NOMO-1 treated with DMSO at 0.1 percent for 48 hours (cell line): ENCODE measurements around the gene CYP1A1.
"Not testable (repeated sequence)": the region's sequence is repeated elsewhere in the genome, so short reads cannot be mapped to it uniquely, and the experiment has no call there.

Experiments used
- DNase-seq: peaks from one replicate; lab custom pipeline; 2025; ENCODE audit not compliant: unreplicated experiment; lab: John Stamatoyannopoulos, UW

Gene CYP1A1

DNA sequence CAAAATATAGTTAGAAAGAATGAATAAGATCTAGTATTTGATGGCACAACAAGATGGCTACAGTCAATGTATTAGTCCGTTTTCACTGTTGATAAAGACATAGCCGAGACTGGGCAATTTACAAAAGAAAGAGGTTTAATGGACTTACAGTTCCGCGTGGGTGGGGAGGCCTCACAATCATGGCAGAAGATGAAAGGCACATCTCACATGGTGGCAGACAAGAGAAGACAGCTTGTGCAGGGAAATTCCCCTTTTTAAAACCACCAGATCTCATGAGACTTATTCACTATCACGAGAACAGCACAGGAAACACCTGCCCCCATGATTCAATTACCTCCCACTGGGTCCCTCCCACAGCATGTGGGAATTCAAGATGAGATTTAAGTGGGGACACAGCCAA is 12.9 kb upstream of the CYP1A1 start:
- DNase-seq = not testable (repeated sequence)

DNA sequence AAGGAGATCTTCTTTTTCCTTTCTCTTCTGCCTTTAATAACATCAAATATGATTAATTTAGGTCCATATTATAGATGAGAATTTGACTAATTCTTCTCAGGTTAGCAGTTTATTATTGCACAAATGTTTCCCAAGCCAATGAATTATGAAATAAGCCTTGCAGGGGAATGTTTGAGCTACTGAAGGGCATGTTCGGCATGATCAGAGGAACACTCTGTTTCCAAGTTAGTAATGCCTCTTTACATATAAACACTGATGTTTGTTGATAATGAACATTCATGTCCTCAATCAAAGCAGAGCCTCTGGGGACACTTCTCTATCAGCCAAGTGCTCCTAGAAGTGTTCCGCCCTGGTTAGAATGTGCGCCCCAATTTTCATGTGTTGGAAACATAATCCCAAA is 10.0 kb upstream of the CYP1A1 start:
- DNase-seq = no peak

DNA sequence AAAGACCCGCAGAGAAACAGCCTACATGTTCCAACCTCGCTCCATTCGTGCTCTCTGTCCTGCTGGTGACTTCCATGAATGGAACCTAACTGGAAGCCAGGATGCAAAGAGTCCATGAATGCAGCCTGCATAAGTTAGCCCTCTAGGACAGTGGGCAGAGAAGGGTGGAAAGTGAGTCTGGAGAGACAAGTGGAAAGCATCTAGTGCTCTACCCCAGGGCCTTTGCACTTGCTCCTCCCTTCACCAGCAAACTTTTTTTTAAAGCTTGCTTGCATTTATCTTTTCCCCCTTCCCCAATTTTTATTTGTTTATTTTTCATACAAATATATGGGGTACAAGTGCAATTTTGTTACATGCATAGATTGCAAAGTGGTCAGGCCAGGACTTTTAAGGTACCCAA is 7.9 kb upstream of the CYP1A1 start:
- DNase-seq = no peak

DNA sequence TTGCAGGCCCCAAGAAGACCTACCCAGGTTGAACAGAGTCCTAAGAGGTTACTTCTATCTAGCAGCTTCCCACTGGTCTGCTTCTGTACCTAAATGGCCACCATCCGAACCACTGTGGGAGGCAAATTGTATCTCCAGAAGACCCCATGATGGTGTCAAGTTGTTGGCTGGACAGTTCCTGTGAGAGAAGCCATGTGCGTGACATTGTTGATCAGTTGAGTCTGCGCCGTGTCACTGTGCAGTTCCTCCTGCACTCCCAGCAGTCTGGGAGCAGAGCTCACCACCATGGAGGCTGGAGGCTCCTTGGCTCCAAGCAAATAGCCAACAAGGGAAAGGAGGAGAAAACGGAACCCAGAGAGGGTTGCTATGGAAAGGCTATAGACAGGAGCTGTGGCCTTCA is 7.5 kb upstream of the CYP1A1 start:
- no peak for DNase-seq

DNA sequence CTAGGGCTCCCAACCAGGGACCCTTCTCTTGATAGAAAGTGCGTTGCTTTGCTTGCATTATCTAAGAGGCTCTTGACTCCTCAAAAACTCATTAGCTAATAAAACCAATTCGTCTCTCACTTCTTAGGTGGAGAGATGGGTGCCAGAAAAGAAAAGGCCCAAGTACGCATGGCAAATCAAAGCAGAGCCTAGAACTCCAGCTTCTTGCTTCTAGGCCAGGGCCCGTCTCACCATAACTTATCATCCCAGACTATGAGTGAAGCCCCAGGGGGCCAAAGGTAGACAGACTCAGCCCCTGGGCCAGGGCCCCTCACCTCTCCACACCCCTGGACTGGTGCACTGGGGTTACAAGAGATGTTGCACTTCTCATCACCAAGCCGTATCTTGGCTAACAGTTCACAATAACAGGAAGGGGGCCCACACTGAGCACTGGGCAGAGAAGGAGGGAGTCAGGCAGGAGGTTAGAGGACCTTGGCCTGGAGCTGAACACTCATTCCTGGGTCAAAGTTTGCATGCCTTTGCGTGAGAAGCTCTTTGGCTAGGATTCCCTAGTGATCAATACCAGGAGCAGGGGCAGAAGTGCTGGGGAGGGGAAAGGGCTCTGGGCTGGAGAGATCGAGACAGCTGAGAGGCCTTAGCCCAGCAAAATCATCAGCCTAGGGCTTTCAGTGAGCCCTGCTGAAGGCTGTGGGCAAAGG is 5.4 kb upstream of the CYP1A1 start:
- DNase-seq = no peak

DNA sequence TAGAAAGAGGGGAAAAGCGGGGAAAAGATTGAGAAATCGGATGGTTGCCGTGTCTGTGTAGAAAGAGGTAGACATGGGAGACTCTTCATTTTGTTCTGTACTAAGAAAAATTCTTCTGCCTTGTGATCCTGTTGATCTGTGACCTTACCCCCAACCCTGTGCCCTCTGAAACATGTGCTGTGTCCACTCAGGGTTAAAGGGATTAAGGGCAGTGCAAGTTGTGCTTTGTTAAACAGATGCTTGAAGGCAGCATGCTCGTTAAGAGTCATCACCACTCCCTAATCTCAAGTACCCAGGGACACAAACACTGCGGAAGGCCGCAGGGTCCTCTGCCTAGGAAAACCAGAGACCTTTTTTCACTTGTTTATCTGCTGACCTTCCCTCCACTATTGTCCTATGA is 4.0 kb upstream of the CYP1A1 start:
- DNase-seq = not testable (repeated sequence)

DNA sequence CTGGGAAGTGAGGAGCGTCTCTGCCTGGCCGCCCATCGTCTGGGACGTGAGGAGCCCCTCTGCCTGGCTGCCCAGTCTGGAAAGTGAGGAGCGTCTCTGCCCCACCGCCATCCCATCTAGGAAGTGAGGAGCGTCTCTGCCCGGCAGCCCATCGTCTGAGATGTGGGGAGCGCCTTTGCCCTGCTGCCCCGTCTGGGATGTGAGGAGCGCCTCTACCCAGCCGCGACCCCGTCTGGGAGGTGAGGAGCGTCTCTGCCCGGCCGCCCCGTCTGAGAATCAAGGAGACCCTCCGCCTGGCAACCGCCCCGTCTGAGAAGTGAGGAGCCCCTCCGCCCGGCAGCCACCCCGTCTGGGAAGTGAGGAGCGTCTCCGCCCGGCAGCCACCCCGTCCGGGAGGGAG is 3.4 kb upstream of the CYP1A1 start:
- DNase-seq = not testable (repeated sequence)

DNA sequence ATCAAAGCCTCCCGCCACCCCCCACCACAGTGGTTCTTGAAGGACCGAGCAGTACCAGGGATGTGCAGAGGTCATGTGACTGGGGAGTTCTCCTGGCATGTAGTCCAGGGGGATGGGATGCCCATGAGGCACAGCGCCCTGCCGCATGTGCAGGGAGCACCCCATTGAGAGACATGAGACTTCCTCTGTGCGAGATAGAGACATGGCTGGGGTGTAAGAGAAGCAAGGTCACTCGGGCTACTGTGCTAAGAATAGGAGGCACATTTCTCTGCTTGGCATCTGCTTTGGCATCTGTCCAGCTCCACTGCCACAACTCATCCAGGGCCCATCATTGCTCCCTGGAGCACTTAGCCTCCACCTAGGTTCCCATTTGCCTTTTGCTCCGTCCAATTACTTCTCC is 2.4 kb upstream of the CYP1A1 start:
- DNase-seq = no peak

DNA sequence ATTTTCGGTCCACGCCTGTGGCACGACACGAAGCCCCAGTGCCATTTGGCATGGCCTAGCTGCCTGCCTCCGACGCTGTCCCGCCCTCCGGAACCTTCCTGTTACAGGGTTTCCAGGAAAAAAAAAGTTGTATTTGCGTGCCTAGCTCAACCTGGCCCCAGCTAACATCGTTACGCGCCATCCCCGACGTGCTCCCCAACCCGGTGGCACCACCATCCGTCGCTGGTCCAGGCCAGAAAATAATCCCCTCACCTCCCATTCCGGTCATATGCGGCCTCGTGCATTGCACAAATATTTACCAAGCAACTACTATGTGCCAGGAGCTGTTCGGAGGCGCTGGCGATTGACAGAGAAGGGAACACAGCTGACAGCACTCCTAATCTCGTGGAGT is 1.4 kb upstream of the CYP1A1 start:
- no peak for DNase-seq

DNA sequence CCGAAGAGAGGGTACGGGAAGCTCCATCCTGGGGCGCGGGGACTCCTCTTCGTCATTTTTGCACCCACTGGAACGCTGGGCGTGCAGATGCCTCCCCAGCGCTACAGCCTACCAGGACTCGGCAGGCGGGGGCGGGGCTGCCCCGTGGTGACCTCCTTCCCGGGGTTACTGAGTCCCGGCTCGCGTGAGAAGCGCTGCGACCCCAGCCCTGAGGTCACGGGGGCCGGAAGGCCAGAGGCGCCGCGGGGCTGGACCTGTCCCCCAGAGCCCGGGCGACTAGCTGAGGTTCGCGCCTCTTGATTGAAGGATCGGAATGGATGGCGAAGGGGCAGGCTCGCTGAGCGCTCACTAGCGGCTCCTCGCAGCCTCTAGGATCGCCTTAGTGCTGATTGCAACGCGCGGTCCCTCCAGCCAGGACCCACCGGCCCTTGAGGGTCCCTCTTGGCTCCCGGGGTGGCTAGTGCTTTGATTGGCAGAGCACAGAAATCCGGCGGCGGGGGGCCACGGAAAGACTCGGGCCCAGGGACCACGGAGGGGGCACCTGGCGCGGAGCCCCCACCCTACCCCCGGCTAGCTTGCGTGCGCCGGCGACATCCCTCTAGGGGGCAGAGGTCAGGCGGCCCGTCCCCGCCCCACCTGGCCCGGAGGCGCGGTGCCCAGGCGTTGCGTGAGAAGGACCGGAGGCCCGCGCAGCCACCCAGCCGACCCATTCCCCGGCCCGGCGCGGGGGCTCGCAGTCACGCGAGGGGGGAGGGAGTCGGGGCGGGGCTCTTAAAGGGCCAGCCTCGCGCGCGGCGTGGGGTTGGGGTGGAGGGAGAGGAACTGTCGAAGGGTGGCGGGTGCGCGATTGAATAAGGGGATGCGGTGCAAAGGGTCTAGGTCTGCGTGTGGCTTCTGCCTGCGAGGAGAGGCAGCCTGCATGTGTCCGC is 781 bp upstream of the CYP1A1 start:
- DNase-seq = peak; percentile 12

DNA sequence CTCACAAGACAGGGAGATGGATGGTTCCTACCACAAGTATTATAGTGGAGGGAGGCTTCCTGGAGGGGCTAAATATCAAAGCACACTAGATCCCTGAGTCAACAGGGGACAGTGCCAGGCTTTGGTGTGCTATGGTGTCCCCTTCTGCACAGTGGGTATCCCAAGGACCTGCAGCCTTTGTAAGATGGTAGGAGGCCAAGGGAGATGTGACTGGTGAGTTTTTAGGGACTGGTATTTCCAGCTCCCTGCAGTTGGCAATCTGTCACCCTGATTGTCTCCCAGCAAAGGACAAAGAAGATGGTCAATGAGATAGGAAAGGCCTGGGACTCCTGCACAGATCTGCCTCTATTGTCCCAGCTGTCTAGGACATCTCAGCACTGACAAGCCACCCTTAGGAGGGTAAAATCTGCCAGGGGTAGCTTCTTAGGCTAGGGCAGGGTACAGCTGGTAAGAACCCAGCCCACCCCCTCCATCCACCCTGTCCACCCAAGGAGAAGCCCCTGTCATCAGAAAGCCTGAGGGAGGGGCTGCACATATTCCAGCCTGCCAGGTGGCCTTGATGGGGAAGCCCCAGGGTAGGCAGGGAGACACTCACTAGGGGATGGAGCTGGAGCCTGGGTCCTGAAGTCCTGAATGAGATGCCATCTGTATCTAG is 631 bp downstream of the CYP1A1 start:
- no peak for DNase-seq

DNA sequence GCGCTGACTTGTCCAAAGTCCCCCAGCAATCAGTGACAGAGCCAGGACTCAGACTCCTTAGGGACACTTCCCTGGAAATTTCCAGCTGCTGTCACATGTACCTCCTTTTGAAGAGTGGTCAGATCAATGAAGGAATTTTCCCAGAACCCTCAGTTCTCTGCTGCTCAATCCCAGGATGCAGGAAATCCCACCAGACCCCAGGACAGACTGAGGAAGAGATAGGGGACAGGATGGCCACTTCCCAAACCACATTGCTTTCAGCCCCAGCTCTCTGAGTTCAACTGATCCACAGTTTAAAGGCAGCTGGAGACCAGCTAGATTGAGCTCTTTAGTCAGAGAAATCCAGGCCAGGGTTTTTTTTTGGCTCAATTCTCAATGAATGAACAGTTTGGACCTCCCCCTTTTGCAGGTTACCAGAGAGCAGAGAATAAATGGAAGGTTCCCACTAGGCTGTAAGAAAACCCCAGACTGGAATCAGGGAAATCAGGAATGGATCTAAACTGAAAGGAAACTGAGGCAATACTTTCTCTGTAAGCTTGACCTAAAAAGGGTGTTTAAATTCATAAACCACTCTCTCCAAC is 1.5 kb downstream of the CYP1A1 start:
- DNase-seq = peak; percentile 63

DNA sequence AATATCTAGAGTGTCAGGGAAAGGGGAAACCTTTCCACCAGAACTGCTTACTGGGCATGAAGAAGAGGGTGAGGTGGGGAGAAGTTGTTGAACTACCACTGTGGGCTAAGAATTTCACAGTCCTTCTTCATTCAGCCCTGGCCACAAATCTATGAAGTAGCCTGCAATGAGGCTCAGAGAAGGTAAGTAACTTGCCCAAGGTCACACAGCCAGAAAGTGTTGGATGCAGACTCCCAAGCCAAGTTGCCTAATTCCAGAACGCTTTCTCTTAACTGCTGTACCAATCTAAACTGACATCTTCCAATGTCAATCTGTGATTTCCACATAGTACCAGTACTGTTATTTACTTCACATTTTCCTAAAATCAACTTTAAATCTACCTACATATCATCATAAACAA is 2.1 kb downstream of the CYP1A1 start:
- DNase-seq = no peak

DNA sequence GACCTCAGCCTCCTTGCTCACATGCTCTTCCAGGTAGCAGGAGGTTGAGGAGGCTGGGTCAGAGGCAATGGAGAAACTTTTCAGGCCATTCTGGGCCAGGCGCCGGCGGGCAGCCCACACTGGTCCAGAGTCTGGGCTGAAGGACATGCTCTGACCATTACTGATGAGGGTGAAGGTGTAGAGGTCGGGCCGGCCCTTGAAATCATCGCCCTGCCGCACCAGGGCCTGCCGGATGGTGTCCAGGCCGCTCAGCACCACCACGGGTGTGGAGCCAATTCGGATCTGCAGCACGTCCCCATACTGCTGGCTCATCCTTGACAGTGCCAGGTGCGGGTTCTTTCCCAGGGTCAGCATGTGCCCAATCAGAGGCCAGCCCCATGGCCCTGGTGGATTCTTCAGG is 2.7 kb downstream of the CYP1A1 start:
- DNase-seq = no peak

DNA sequence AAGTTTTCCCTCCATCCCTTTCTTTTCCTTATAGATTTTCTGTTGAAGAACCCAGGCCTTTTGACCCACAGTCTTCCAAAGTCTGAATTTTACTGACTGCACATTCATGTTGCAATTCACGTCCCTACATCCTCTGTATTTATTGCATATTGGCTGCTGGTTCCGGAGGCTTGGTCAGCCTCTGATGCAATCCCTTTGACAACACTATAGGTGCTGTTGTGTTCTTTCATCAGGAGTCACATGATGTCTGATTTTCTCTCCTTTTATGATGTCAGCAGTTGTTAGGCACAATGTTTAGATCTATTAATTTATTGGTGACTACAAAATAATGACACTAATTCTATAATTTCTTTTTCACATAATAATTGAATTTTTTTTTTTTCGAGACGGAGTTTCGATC is 8.7 kb downstream of the CYP1A1 start:
- DNase-seq = peak; percentile 55

DNA sequence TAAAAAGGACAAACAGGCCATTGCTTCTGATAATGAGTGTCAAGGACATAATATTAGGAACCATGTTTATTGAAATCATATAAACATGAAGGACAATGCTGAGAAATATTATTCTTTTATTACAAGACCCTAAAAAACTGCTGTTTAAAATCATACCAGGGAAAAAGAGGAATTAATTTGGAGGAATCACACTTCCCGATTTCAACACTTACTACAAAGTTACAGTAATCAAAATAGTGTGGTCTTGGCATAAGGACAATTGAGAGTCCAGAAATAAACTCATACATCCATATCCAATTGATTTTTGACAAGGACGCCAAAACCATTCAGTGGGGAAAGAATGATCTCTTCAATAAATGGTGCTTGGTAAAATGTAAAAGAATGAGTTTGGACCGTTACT is 13.0 kb downstream of the CYP1A1 start:
- no peak for DNase-seq

DNA sequence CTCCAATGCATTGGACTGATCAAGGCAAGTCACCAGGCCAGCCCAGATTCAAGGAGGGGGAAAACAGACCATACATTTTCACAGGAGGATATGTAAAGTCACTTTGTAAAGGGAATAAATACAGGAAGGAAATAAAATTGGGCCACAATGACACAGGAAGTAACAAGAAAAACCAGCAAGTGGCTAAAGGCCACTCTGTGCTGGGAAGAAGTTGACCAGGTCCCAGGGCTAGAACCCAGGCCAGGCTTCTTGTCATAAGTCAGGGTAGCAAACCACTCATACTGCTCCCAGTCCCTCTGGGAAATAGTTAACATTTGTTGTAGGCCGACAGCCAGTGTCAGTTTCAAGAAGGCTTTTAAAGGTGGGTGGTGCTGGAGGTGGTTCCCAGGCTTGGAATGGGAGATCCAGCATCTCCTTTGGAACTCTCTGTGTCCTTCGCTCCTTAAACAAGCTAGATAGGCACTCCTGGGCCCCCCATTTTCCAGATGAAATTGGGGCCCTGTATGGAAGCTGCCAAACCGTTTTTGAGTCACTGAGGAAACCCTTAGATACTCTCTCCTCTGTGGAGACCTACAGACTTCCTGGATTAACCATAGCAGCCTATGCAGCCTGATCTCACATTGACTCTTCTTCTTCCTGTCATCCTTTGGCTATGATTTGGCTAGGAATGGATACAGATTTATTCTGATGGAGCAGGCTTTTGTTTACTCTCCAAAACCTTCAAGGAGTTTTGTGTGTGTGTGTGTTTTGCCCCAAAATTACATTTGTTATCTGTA is 14.8 kb downstream of the CYP1A1 start:
- no peak for DNase-seq

DNA sequence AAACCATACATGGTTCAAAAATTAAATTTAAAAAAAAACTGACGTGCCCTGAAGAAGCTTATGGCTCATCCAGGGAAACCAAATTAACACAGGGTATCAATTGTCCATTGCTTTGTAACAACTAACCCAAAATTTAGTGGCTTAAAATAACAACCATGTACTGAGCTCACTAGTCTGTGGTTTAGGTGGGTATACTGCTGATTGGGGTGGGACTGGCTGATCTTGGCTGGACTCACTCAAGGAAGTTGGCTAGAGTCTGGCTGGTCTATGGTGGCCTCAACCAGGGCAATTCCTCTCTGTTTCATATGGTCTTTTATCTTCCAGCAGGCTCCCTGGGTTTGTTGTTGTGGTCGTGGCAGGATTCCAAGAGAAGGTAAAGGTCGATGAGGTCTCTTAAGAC is 15.4 kb downstream of the CYP1A1 start:
- no peak for DNase-seq

DNA sequence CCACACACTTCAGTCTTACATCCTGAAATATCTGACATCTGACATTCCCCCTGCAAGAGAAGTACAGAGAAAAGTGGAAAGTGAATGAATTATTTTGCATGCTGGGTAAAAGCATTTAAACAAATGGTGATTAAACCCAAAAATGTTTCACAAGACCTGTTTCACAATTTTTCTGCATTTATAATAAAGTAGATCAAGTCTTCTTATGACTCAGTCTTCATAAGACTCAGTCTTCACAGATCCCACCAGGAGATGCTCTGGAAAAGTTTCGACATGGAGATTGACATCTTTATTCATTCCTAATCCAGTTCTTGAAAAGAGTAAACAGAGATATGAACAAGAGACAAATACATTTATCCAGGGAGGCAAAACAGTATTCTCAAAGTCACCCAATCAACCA is 16.3 kb downstream of the CYP1A1 start:
- DNase-seq = no peak

DNA sequence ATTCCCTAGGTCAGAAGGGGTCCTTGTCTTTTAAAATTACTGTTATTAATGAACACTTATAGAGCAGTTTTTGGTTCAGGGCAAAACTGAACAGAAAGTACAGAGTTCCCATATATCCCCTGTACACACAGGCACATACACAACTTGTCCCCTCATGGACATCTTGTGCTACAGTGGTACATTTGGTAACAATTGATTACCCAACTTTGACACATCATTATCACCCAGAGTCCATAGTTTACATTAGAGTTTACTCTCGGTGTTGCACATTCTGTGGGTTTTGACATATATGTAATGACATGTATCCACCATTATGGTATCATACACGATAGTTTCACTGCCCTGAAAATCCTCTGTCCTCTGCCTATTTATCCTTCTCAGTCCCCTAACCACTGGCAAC is 28.5 kb downstream of the CYP1A1 start:
- DNase-seq = no peak

DNA sequence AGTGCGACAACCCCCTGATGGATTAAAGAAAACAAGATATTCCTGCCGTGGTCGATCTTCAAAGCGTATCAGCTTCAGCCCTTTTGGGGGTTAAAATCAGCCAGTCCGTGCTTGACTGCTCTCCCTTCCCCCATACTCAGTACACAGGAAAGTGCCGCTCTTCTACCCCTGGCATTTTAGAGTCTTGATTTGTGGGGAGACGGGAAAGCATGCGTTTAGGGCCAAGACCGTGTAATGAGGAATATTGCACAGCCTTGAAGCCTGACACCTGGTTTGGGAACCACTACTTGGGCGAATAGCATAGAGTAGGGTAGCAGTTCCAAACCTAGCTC is 29.0 kb downstream of the CYP1A1 start:
- DNase-seq = no peak
